ENCODE measurements around the gene QPCTL.

Gene QPCTL

GRCh38 chr19:45729800-45730290 lies 37.4 kb downstream of the QPCTL start:
- DNase-seq (ENCODE audit: low spot score), result no peak

GRCh38 chr19:45730368-45731288 lies 38.2 kb downstream of the QPCTL start, which contains the start of gene FBXO46:
Gene FBXO46, minus strand, starts transcription at chr19:45730896. Its CDS starts 17,401 bp downstream, at chr19:45713495.
- Histone ChIP-seq H3K4me1 (ENCODE audit: insufficient read depth, poor library complexity, severe bottlenecking) (no peaks in the 10 kb centered on the region), H3K36me3 (ENCODE audit: low read depth) (no peaks in the 10 kb centered on the region; the same call in 1 of the 2 replicates), H3K9me3 (ENCODE audit: severe bottlenecking) (no peaks in the 10 kb centered on the region), H3K27me3 (ENCODE audit: insufficient read depth, poor library complexity, severe bottlenecking) (no peaks in the 10 kb centered on the region), H3K4me3 (ENCODE audit: severe bottlenecking) (peak within 1 kb of the TSS; percentile 56), H3K27ac (ENCODE audit: poor library complexity, severe bottlenecking) (peak within 1 kb of the TSS; percentile 55)
- peak; percentile 96 for DNase-seq (ENCODE audit: low spot score)
- ATAC-seq (ENCODE audit: low read depth), result peak; percentile 99
- TF ChIP-seq CTCF (IDR thresholded peaks at IDR 0.05; ENCODE audit: poor library complexity, severe bottlenecking), result peak; percentile 13

More at GRCh38 chr19:45729800-45730290, 37.4 kb downstream of the QPCTL start:
- TF ChIP-seq CTCF (IDR thresholded peaks at IDR 0.05; ENCODE audit: poor library complexity, severe bottlenecking), result no peak
- H3K27ac ChIP-seq (ENCODE audit: poor library complexity, severe bottlenecking), result peak overlapping the region; percentile 55
- H3K4me3 ChIP-seq (ENCODE audit: severe bottlenecking), result peak overlapping the region; percentile 56
- no peaks in the 10 kb centered on the region; the same call in 1 of the 2 replicates for H3K36me3 ChIP-seq (ENCODE audit: low read depth)
- ATAC-seq (ENCODE audit: low read depth), result peak; percentile 4; the same call in 1 of the 3 replicates
- no peaks in the 10 kb centered on the region for H3K27me3 ChIP-seq (ENCODE audit: insufficient read depth, poor library complexity, severe bottlenecking)
- no peaks in the 10 kb centered on the region for H3K9me3 ChIP-seq (ENCODE audit: severe bottlenecking)
- H3K4me1 ChIP-seq (ENCODE audit: insufficient read depth, poor library complexity, severe bottlenecking), result no peaks in the 10 kb centered on the region

- H3K4me1 ChIP-seq (ENCODE audit: insufficient read depth, poor library complexity, severe bottlenecking), result no peaks in the 10 kb centered on the region
- no peaks in the 10 kb centered on the region for H3K27me3 ChIP-seq (ENCODE audit: insufficient read depth, poor library complexity, severe bottlenecking)
- H3K9me3 ChIP-seq (ENCODE audit: severe bottlenecking), result no peaks in the 10 kb centered on the region
- ATAC-seq (ENCODE audit: low read depth) (no peak), DNase-seq (ENCODE audit: low spot score) (peak; percentile 72)
- H3K27ac ChIP-seq (ENCODE audit: poor library complexity, severe bottlenecking), result no peak within 1 kb of the TSS
- no peaks in the 10 kb centered on the region; the same call in 1 of the 2 replicates for H3K36me3 ChIP-seq (ENCODE audit: low read depth)
- no peak within 1 kb of the TSS for H3K4me3 ChIP-seq (ENCODE audit: severe bottlenecking)
- no peak for TF ChIP-seq CTCF (IDR thresholded peaks at IDR 0.05; ENCODE audit: poor library complexity, severe bottlenecking)
Measured at GRCh38 chr19:45733160-45733810, 40.8 kb downstream of the QPCTL start, which contains the start of gene MEIOSIN. Gene MEIOSIN, plus strand, starts transcription at chr19:45733439. Its CDS starts 1,938 bp downstream, at chr19:45735377.

GRCh38 chr19:45739498-45740439 lies 47.3 kb downstream of the QPCTL start:
- no peaks in the 10 kb centered on the region for H3K27me3 ChIP-seq (ENCODE audit: insufficient read depth, poor library complexity, severe bottlenecking)
- no peak overlapping the region for H3K4me3 ChIP-seq (ENCODE audit: severe bottlenecking)
- H3K36me3 ChIP-seq (ENCODE audit: low read depth), result no peaks in the 10 kb centered on the region
- DNase-seq (ENCODE audit: low spot score), result no peak
- H3K4me1 ChIP-seq (ENCODE audit: insufficient read depth, poor library complexity, severe bottlenecking), result no peaks in the 10 kb centered on the region
- H3K9me3 ChIP-seq (ENCODE audit: severe bottlenecking), result no peaks in the 10 kb centered on the region
- no peak for TF ChIP-seq CTCF (IDR thresholded peaks at IDR 0.05; ENCODE audit: poor library complexity, severe bottlenecking)
- no peak overlapping the region for H3K27ac ChIP-seq (ENCODE audit: poor library complexity, severe bottlenecking)
- no peak for ATAC-seq (ENCODE audit: low read depth)
